ENCODE results near the gene HECA.
"Not testable (repeated sequence)": the region's sequence is repeated elsewhere in the genome, so short reads cannot be mapped to it uniquely, and the experiment has no call there.

Gene HECA

DNA sequence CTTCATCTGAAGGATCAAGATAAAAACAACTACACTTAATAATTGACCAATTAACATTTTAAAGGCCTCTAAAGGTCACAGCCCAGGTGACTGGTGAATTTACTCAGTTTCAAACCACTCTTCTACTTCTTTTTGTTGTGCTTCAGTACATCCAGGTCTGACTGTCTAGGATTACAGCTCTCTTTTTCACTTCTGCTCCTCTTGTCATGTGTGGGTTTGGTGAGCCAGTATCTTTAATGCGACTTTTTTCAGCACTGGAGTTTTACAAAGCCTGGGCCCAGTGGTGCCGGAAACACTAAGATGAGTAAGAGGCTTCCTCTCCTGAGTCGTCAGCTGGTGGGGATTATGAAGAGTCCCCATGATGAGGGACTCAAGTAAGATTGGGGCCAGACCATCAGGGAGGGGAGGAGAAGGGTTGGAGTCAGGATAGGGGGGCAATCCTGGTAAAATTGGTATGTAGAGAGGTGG is 27.0 kb downstream of the HECA start:
- no peak for DNase-seq

- no peak for DNase-seq
Measured at GRCh38 chr6:139164001-139164400, 29.1 kb downstream of the HECA start.

DNA sequence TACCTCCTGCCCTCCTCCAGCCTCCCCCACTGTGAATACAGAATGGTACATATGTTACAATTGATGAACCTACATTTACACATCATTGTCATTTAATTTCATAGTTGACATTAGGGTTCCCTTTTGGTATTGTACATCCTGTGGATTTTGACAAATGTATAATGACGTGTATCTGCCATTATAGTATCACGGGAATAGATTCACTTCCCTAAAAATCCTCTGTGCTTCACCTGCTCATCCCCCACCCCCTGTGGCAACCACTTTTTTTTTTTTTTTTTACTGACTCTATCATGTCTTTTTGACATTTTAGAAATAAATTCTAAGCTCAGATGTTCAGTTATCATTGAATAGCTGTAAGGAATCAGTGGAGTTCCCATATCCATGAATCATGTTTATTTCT is 30.4 kb downstream of the HECA start:
- DNase-seq, result no peak

GRCh38 chr6:139166238-139166955 is 31.5 kb downstream of the HECA start:
- DNase-seq, result no peak

DNA sequence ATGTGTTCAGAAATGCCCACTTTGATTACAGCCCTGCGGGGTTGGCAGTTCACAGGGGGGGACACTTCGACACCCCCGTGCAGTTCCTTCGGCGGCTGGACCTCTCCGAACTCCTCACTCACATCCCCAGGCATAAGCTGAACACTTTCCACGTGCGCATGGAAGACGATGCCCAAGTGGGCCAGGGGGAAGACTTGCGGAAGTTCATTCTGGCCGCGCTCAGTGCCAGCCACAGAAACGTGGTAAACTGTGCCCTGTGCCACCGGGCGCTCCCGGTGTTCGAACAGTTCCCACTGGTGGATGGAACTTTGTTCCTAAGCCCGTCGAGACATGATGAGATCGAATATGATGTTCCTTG is 32.1 kb downstream of the HECA start:
- no peak for DNase-seq

DNA sequence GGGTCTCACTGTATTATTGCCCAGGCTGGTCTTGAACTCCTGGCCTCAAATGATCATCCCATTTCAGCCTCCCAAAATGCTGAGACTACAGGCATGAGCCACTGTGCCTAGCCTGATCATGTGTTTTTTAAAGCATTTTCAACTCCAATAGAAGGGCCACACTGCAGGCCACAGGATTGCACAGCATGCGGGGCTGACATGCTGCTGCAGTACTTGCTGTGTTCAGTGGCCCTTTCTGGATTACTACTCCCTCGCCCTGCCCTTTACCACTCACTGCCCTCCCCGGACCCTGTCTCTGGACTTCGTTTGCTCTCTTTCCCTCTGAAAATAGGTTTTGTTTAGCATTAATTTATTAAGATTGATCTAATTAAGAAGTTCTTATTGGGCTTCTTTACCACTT is 37.3 kb downstream of the HECA start:
- DNase-seq, result no peak

GRCh38 chr6:139172567-139172966 is 37.7 kb downstream of the HECA start:
- DNase-seq, result no peak

GRCh38 chr6:139173172-139173571 is 38.3 kb downstream of the HECA start:
- DNase-seq, result no peak

DNA sequence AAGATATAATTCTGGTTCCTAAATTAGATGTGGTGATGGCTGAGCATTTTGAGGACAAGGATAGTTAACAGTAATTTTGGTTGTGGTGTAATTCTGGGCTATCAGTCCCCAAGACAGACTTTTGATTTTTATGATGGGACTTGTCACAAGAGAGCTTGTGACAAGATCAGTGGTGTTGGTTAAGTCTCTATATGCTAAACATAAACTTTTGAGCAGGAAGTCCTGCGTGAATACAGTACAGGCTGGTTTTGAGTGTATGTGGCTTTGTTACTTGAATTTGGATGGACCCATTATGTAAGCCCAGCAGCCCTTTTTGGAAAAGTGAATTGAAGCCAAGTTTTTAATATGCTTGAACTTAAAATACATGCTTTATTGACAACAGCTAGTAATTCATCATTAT is 38.9 kb downstream of the HECA start:
- no peak for DNase-seq

DNA sequence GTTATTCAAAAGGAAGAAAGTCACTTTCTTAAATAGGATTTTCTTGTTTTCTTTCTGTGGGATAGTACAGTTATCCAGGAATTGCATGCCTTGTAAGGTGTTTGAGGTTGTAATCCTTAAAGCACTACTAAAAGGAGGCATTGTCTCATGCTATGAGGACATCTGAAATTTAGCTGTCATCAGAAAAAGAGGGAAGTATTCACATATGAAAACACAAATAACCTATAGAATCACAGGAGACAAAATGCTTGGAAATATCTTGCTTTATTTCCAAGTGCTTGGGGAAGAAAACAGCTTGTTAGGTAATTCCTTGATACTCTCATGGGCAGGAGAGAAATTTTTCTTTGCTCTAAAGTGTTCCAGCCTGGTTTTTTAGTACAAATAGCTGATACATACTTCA is 40.1 kb downstream of the HECA start:
- DNase-seq, result no peak

- no peak for DNase-seq
Measured at GRCh38 chr6:139175389-139175948, 40.6 kb downstream of the HECA start.

DNA sequence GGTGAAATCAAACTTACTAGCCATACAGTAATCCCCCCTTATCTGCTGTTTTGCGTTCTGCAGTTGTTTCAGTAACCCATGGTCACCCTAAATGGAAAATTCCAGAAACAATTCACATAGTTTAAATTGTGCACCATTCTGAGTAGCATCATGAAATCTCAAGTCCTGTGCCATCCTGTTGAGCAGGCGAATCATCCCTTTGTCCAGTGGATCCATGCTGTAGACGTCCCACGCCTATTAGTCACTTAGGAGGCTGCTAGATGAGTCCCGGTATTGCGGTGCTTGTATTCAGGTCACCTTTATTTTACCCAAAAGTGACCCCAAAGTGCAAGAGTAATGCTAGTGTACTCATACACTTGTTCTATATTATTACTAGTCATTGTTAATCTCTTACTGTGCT is 46.4 kb downstream of the HECA start:
- DNase-seq, result no peak

DNA sequence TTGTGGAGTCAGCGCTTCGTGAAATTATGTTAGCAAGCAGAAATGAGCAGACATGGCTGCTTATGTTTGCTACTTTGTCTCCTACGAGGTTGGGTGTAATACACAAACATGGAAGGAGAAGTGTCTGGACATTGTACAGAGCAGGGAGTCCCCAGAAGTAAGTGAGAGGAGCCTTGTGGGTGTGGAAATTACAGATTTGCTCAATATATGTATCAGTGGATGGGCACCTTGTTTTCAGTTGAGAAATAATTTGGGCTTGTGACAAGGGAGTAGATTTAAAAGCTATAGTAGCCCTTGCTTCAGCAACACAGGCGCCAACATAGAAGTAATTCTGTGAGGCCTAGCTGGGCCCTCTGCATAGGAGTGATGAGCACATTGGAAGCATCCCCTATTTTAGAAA is 49.2 kb downstream of the HECA start:
- no peak for DNase-seq

GRCh38 chr6:139184459-139184858 is 49.6 kb downstream of the HECA start:
- no peak for DNase-seq

- DNase-seq, result no peak
Measured at GRCh38 chr6:139186242-139186641, 51.4 kb downstream of the HECA start.

GRCh38 chr6:139186692-139187091 is 51.8 kb downstream of the HECA start:
- DNase-seq, result no peak

DNA sequence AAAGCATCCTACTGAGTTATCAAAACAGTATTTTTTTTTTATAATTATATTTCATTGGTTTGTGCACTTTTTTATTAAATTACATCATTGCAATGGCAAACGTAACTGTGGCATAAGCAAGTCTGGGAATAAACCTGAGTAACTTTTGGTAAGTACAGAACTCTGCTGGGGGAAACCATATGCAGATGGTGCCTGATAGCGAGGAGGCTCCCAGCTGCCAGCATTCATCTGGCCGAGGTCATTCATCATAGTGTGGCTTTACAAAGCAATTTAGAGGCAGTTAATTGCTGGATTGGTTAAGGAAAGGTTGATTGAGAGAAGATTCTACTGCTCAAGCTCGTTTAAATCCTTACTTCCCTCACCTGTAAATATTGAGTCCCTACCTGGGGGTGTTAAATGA is 52.6 kb downstream of the HECA start:
- DNase-seq, result no peak

- no peak for DNase-seq
Measured at GRCh38 chr6:139189665-139190064, 54.8 kb downstream of the HECA start.

DNA sequence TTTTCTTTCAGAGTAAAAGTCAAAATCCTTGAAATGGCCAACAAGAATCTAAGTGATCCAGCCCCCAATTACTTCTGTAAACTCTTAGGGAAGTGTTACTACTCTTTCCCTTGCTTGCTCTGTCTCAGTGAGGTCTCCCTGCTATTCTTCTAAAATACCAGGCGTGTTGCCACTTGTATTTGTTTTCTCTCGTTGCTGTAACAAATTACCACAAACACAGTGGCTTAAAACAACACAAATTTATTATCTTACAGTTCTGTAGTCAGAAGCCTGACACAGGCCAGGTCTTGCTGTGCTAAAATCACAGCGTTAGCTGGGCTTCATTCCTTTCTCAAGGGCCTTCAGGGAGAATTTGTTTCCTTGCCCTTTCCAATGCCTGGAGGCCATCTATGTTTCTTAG is 59.9 kb downstream of the HECA start:
- DNase-seq, result no peak

GRCh38 chr6:139198529-139199288 is 63.8 kb downstream of the HECA start:
- DNase-seq, result no peak

- DNase-seq, result no peak
Measured at GRCh38 chr6:139201378-139201777, 66.5 kb downstream of the HECA start.

DNA sequence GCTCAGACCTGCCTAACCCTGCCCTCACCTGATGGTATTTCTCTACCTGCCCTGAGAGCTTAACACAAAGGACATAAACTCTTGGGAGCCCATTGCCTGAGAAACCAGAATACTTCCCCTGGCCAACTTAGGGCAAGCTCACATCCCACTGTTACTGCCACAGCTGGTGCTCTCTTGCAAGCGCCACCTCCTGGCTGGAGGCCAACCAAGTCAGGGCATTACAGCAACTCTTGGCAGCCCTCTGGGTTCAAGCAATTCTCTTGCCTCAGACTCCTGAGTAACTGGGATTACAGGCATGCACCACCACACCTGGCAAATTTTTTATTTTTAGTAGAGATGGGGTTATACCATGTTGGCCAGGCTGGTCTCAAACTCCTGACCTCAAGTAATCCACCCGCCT is 70.1 kb downstream of the HECA start:
- DNase-seq, result no peak

GRCh38 chr6:139205843-139206242 is 71.0 kb downstream of the HECA start:
- DNase-seq, result no peak

GRCh38 chr6:139210766-139211165 is 75.9 kb downstream of the HECA start:
- not testable (repeated sequence) for DNase-seq
